Fibroblast of mammary gland (primary cell): ENCODE data around the gene GABRR2.

ENCODE experiments used
- DNase-seq: peaks from one replicate; pipeline ENCODE4 v3.0.0-alpha.2; 2010; ENCODE audit warnings: low read depth
- H3K4me3 ChIP-seq: 2 replicates; pipeline ENCODE4 v1.5.1; 2011; ENCODE audit warnings: low read depth, mild to moderate bottlenecking, low read length, moderate library complexity; ENCODE audit not compliant: control insufficient read depth
- CTCF ChIP-seq: conservative IDR thresholded peaks from 2 replicates; pipeline ENCODE4 v1.5.1; 2011; ENCODE audit warnings: low read depth, low read length, inconsistent platforms; ENCODE audit not compliant: control insufficient read depth, insufficient read depth

GABRR2 gene

GRCh38 chr6:89269252-89269651 is 45.8 kb downstream of the GABRR2 start:
- no peak overlapping the region for H3K4me3 ChIP-seq
- TF ChIP-seq CTCF: no peak
- no peak for DNase-seq

GRCh38 chr6:89268776-89269175 is 46.3 kb downstream of the GABRR2 start:
- DNase-seq: no peak
- no peak overlapping the region for H3K4me3 ChIP-seq
- TF ChIP-seq CTCF: no peak

- DNase-seq: no peak
- H3K4me3 ChIP-seq: no peak overlapping the region
- no peak for TF ChIP-seq CTCF
Measured at GRCh38 chr6:89267918-89268317, 47.2 kb downstream of the GABRR2 start.

GRCh38 chr6:89264296-89264695 is 50.8 kb downstream of the GABRR2 start:
- no peak overlapping the region for H3K4me3 ChIP-seq
- no peak for DNase-seq
- TF ChIP-seq CTCF: no peak

GRCh38 chr6:89260832-89261231 is 54.3 kb downstream of the GABRR2 start:
- no peak for TF ChIP-seq CTCF
- no peak overlapping the region for H3K4me3 ChIP-seq
- no peak for DNase-seq

- DNase-seq: no peak
- no peak overlapping the region for H3K4me3 ChIP-seq
- TF ChIP-seq CTCF: no peak
Measured at GRCh38 chr6:89260310-89260709, 54.8 kb downstream of the GABRR2 start.

- H3K4me3 ChIP-seq: no peak overlapping the region
- TF ChIP-seq CTCF: no peak
- DNase-seq: no peak
Measured at GRCh38 chr6:89258912-89259311, 56.2 kb downstream of the GABRR2 start.
